SK-N-MC (cell line): ENCODE results near the gene CPLX1.

Experiments
- EZH2 ChIP-seq: fragments of 200-600 bp; sonication (generic); IDR thresholded peaks from one replicate; pipeline ENCODE4 v1.6.1; 2017; ENCODE audit warnings: antibody characterized with exemption
- FOXP2 ChIP-seq: optimal IDR thresholded peaks from 2 replicates; pipeline ENCODE3; 2011; ENCODE audit warnings: mild to moderate bottlenecking, moderate library complexity; ENCODE audit not compliant: insufficient read depth; ENCODE audit errors: extremely low read length, control extremely low read depth
- POLR2AphosphoS5 ChIP-seq: IDR thresholded peaks from 2 replicates; pipeline ENCODE4 v1.6.1; 2012; ENCODE audit warnings: mild to moderate bottlenecking, low read depth, low read length, borderline replicate concordance

- TF ChIP-seq EZH2: no peak
- peak; percentile 94 for TF ChIP-seq POLR2AphosphoS5
- TF ChIP-seq FOXP2: no peak
These were observed 44.3 kb downstream of the CPLX1 start for GRCh38 chr4:781493-782216.
